ENCODE data around the gene BEST3.

GRCh38 chr12:69633061-69633460 is 66.0 kb downstream of the BEST3 start:
- TF ChIP-seq SIN3A (IDR thresholded peaks at IDR 0.05; ENCODE audit: borderline replicate concordance, insufficient read depth, low read length) = no peak
- TF ChIP-seq POLR2AphosphoS5 (IDR thresholded peaks at IDR 0.05; ENCODE audit: low read depth, low read length) = no peak
- no peak for TF ChIP-seq TAF1 (IDR thresholded peaks at IDR 0.05; ENCODE audit: borderline replicate concordance, insufficient read depth, low read length)
- TF ChIP-seq FOXP2 (optimal IDR thresholded peaks at IDR 0.05; ENCODE audit: borderline replicate concordance, extremely low read depth, extremely low read length, insufficient read depth) = no peak
- no peak for TF ChIP-seq REST (IDR thresholded peaks at IDR 0.05; ENCODE audit: insufficient read depth in 1 of 2, low read depth in 2 of 2, low read length in 2 of 2)
